ENCODE measurements around the gene MEF2C. TPM values are rescaled to one million over a fixed set of nuclear protein-coding genes. Genes with fewer than 3 reads are reported as not detected.

MEF2C gene
- total RNA-seq, 2 experiments from 2014 or later = 0.07 to 0.12 TPM

GRCh38 chr5:88675708-88676636 is 207.0 kb downstream of the MEF2C start:
- H3K4me3 Mint-ChIP-seq = peak overlapping the region; percentile 65
- ATAC-seq (peak; percentile 21), DNase-seq (peak; percentile 52)
- H3K27me3 Mint-ChIP-seq = peaks cover 75% of the 10 kb centered on the region
- H3K36me3 Mint-ChIP-seq (ENCODE audit: low read depth) = peaks cover 10% of the 10 kb centered on the region
- peaks cover 30% of the 10 kb centered on the region for H3K4me1 Mint-ChIP-seq
- peak overlapping the region; percentile 47 for H3K27ac Mint-ChIP-seq
- ChIA-PET POLR2A (no interaction called here), CTCF (interaction anchor here (0.6 to 1.6 kb wide), 6 partner anchors 9 to 895 kb away, joined by 3 to 9 read pairs (median 4); no protein-coding TSS in a partner anchor)
- intact Hi-C loops (cut with DNase I, micrococcal nuclease) = loop anchor here (1.0 to 5.0 kb wide), 5 partner anchors 9 to 534 kb away; no protein-coding TSS in a partner anchor
- H3K9me3 Mint-ChIP-seq (ENCODE audit: low read depth) = no peaks in the 10 kb centered on the region

GRCh38 chr5:88675168-88675707 is 207.7 kb downstream of the MEF2C start:
- Mint-ChIP-seq H3K27me3 (peaks cover 74% of the 10 kb centered on the region), H3K4me1 (peaks cover 26% of the 10 kb centered on the region), H3K4me3 (peak overlapping the region; percentile 65), H3K27ac (peak overlapping the region; percentile 47), H3K9me3 (ENCODE audit: low read depth) (no peaks in the 10 kb centered on the region), H3K36me3 (ENCODE audit: low read depth) (peaks cover 10% of the 10 kb centered on the region)
- DNase-seq (peak; percentile 25), ATAC-seq (peak; percentile 37)
- CTCF ChIA-PET = interaction anchor here (0.6 to 1.6 kb wide), 6 partner anchors 10 to 894 kb away, joined by 3 to 9 read pairs (median 4); no protein-coding TSS in a partner anchor
- intact Hi-C loops (cut with DNase I, micrococcal nuclease) = loop anchor here (1.0 to 5.0 kb wide), 5 partner anchors 9 to 533 kb away; no protein-coding TSS in a partner anchor
- POLR2A ChIA-PET = no interaction called here

- ATAC-seq (peak; percentile 82), DNase-seq (peak; percentile 76)
- H3K4me3 Mint-ChIP-seq = peak overlapping the region; percentile 65
- no peak overlapping the region for H3K27ac Mint-ChIP-seq
- no peaks in the 10 kb centered on the region for H3K9me3 Mint-ChIP-seq (ENCODE audit: low read depth)
- peaks cover 78% of the 10 kb centered on the region for H3K27me3 Mint-ChIP-seq
- peaks cover 10% of the 10 kb centered on the region for H3K36me3 Mint-ChIP-seq (ENCODE audit: low read depth)
- CTCF ChIA-PET = interaction anchor here (1.6 kb wide), 1 partner anchor 17 kb away, joined by 9 read pairs; no protein-coding TSS in a partner anchor
- POLR2A ChIA-PET = no interaction called here
- peaks cover 26% of the 10 kb centered on the region for H3K4me1 Mint-ChIP-seq
- intact Hi-C loops (cut with DNase I, micrococcal nuclease) = loop anchor here (1.0 to 5.0 kb wide), 5 partner anchors 8 to 532 kb away; no protein-coding TSS in a partner anchor
Measured at GRCh38 chr5:88674356-88675167, 208.4 kb downstream of the MEF2C start.

- Mint-ChIP-seq H3K36me3 (ENCODE audit: low read depth) (peaks cover 9% of the 10 kb centered on the region), H3K27ac (no peak overlapping the region), H3K27me3 (peaks cover 76% of the 10 kb centered on the region), H3K4me3 (peak overlapping the region; percentile 31), H3K9me3 (ENCODE audit: low read depth) (no peaks in the 10 kb centered on the region), H3K4me1 (peaks cover 24% of the 10 kb centered on the region)
- ATAC-seq (no peak), DNase-seq (no peak)
- POLR2A ChIA-PET = no interaction called here
- CTCF ChIA-PET = no interaction called here
- intact Hi-C loops (cut with DNase I, micrococcal nuclease) = loop anchor here (1.0 to 2.0 kb wide), 3 partner anchors 7 to 17 kb away; no protein-coding TSS in a partner anchor
Measured at GRCh38 chr5:88673253-88674105, 209.5 kb downstream of the MEF2C start.

GRCh38 chr5:88672644-88673252 is 210.2 kb downstream of the MEF2C start:
- intact Hi-C loops (cut with DNase I, micrococcal nuclease) = no loop called here
- POLR2A ChIA-PET = no interaction called here

GRCh38 chr5:88671505-88672499 is 211.2 kb downstream of the MEF2C start:
- Mint-ChIP-seq H3K27me3 (peaks cover 80% of the 10 kb centered on the region), H3K27ac (no peak overlapping the region), H3K36me3 (ENCODE audit: low read depth) (peaks cover 7% of the 10 kb centered on the region), H3K9me3 (ENCODE audit: low read depth) (no peaks in the 10 kb centered on the region), H3K4me1 (peaks cover 37% of the 10 kb centered on the region), H3K4me3 (no peak overlapping the region)
- CTCF ChIA-PET = interaction anchor here (1.2 to 1.4 kb wide), 4 partner anchors 9 to 890 kb away, joined by 3 read pairs; no protein-coding TSS in a partner anchor
- DNase-seq (no peak), ATAC-seq (no peak)
- intact Hi-C loops (cut with DNase I, micrococcal nuclease) = no loop called here
- POLR2A ChIA-PET = no interaction called here

More at GRCh38 chr5:88672644-88673252, 210.2 kb downstream of the MEF2C start:
- no peak overlapping the region for H3K4me3 Mint-ChIP-seq
- DNase-seq (peak; percentile 10), ATAC-seq (no peak)
- H3K9me3 Mint-ChIP-seq (ENCODE audit: low read depth) = no peaks in the 10 kb centered on the region
- CTCF ChIA-PET = interaction anchor here (1.3 to 1.4 kb wide), 2 partner anchors 8 to 891 kb away, joined by 3 read pairs; no protein-coding TSS in a partner anchor
- H3K27ac Mint-ChIP-seq = no peak overlapping the region
- peaks cover 77% of the 10 kb centered on the region for H3K27me3 Mint-ChIP-seq
- peaks cover 28% of the 10 kb centered on the region for H3K4me1 Mint-ChIP-seq
- peaks cover 7% of the 10 kb centered on the region for H3K36me3 Mint-ChIP-seq (ENCODE audit: low read depth)

- ChIA-PET CTCF (interaction anchor here (1.2 kb wide), 2 partner anchors 11 to 14 kb away, joined by 3 read pairs; no protein-coding TSS in a partner anchor), POLR2A (no interaction called here)
- no peak for ATAC-seq
- intact Hi-C loops (cut with DNase I, micrococcal nuclease) = no loop called here
- Mint-ChIP-seq H3K4me1 (peaks cover 40% of the 10 kb centered on the region), H3K27me3 (peaks cover 82% of the 10 kb centered on the region), H3K27ac (no peak overlapping the region), H3K4me3 (no peak overlapping the region), H3K9me3 (ENCODE audit: low read depth) (no peaks in the 10 kb centered on the region), H3K36me3 (ENCODE audit: low read depth) (peaks cover 7% of the 10 kb centered on the region)
- no peak for DNase-seq
Measured at GRCh38 chr5:88671106-88671504, 211.9 kb downstream of the MEF2C start.

- POLR2A ChIA-PET = no interaction called here
- Mint-ChIP-seq H3K27ac (no peak overlapping the region), H3K36me3 (ENCODE audit: low read depth) (peaks cover 7% of the 10 kb centered on the region), H3K27me3 (peaks cover 83% of the 10 kb centered on the region), H3K4me3 (no peak overlapping the region), H3K4me1 (peaks cover 42% of the 10 kb centered on the region), H3K9me3 (ENCODE audit: low read depth) (no peaks in the 10 kb centered on the region)
- intact Hi-C loops (cut with DNase I, micrococcal nuclease) = no loop called here
- DNase-seq (no peak), ATAC-seq (no peak)
- CTCF ChIA-PET = no interaction called here
Measured at GRCh38 chr5:88670461-88670860, 212.5 kb downstream of the MEF2C start.

- DNase-seq = no peak
- POLR2A ChIA-PET = no interaction called here
- CTCF ChIA-PET = interaction anchor here (1.0 to 1.3 kb wide), 2 partner anchors 22 to 28 kb away, joined by 3 to 4 read pairs; no protein-coding TSS in a partner anchor
- ATAC-seq = no peak
- intact Hi-C loops (cut with DNase I, micrococcal nuclease) = loop anchor here in 1 of 2 experiments (5.0 kb wide), 1 partner anchor 167 kb away; no protein-coding TSS in a partner anchor
- Mint-ChIP-seq H3K27ac (no peak overlapping the region), H3K27me3 (peaks cover 81% of the 10 kb centered on the region), H3K9me3 (ENCODE audit: low read depth) (peaks cover 2% of the 10 kb centered on the region), H3K4me1 (peaks cover 37% of the 10 kb centered on the region), H3K36me3 (ENCODE audit: low read depth) (peaks cover 7% of the 10 kb centered on the region), H3K4me3 (no peak overlapping the region)
Measured at GRCh38 chr5:88669371-88670050, 213.5 kb downstream of the MEF2C start.
